A549 (cell line): ENCODE measurements around the gene UBE2O.

Source experiments
- CHD2 ChIP-seq: fragments of 150-350 bp; IDR thresholded peaks from 2 replicates; pipeline ENCODE4 v1.6.1; 2014; ENCODE audit warnings: low read length; ENCODE audit not compliant: partially characterized antibody
- MAX ChIP-seq: IDR thresholded peaks from 2 replicates; pipeline ENCODE4 v1.6.1; 2012

DNA sequence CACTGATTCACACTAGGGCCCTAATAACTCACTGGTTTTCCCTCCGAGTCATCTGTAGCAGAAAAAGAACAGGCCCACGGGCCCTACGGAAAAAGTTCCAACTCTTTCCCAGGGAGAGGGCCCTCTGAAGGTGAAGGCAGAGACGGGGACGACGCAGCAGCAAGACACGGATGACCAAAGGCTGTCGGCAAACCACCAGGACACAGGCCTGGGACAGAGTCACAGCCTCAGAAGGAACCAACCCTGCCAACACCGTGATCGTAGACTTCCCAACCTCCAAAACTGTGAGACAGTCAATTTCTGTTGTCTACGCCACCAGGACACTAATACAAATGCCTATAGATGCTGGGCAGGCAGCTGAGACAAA is 73.7 kb downstream of the UBE2O start:
- TF ChIP-seq CHD2, result no peak
- no peak for TF ChIP-seq MAX
